Fibroblast of skin of left quadriceps (primary cell): Measurements from ENCODE around the gene MUC6.

Source experiments
- DNase-seq, 2 experiments: peaks; one replicate each; pipeline ENCODE4 v3.0.0-alpha.2; 2013; ENCODE audit warnings: low read depth in 2 of 2

MUC6 gene

DNA sequence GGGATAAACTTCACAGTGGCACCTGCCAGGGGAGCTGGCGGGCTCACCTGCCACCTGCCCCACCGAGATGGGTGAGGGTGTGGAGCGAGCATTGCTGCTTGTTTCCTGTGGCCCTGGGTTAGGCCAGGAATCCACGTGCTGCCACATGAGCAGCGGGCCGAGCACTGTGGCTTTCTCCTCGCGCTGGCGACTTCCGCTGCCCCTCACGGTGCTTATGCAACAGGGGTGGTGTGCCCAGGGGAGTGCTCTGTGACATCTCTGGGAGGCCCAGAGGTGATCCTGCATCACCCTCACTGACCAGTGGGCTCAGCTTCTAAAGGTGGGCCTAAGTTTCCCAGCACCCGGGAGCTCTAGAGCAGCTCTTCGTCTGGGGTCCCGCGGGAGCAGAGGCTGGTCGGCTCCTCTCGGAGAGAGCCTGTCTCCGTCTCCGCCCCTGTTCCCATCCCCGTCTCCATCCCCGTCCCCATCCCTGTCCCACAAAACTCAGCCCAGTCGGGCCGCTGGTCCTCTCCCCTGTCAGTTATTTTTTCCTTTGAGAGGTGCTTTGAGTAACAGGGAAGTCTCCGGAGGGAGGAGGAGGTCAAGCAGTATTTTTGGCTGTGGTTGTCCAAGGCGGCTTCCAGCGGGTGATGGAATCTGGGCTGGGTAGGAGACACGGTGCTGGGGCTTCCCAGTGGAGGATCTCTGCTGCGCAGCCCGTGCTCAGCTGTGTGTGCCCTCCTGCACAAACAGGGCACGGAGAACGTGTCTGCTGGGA lies 68.3 kb downstream of the MUC6 start:
- no peak for DNase-seq

DNA sequence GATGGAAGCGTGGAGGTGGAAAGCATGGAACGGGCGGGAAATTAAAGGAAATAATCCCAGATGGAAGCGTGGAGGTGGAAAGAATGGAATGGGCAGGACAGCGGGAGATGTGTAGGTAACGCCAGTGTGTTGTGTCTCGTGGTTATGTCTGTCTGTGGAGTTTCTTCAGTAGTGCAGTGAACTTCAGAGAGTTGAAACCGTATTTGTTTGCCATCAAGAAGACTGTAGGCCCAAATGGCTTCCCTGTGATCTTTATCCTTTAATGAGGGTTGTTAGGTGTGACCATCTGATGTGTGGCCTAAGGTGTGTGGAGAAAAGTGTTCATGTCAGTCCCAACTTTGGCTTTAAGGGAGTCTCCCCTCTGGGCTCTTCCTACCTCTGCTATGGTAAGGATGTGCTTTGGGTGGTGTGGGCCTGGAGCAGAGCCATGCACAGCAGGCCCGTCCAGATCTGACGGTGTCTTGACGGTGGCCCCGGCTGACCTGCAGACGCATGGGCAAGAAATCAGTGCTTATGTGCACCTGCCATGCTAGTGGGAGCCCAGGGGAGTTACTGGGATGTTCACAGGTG lies 71.2 kb downstream of the MUC6 start:
- DNase-seq: no peak

DNA sequence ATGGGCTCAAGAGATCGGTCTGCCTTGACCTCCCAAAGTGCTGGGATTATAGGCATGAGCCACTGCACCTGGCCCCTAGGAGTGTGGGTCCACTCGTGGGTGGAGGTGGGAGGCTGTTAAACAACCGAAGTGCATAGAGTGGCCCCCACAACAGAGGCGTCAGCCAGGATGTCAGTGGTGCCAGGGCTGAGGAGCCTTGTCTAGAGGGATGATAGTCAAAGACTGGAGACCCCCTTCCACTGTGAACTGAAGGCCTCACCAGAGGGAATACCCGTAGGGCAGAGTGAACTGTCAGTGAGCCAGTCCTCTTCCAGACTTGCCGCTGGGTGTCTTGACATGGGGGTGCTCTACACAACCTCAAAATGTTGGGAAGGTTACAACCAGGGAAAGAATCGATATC lies 72.7 kb downstream of the MUC6 start:
- no peak for DNase-seq
